Natural killer cell treated with Interleukin-12 subunit alpha and Interleukin-12 subunit beta and Interleukin-15 and Interleukin-18, amount 100 ng/mL, for 72 hours (primary cell): Measurements from ENCODE around the gene DGKG. TPM values are rescaled to one million over a fixed set of nuclear protein-coding genes. Genes with fewer than 3 reads are reported as not detected.
A peak's percentile ranks its signal among the peaks of the same experiment; 100 is the strongest.

ENCODE experiments used
- ATAC-seq, 2 donors: fragments of 150-1000 bp; cut with Tn5 transposase in 1 of 2; sonication (Bioruptor Pico), chemical (Tn5 transposase) in 1 of 2; 2 replicates each; pipeline ENCODE4 v1.10.0; 2021
- DNase-seq: peaks from one replicate; pipeline ENCODE4 v3.0.0; 2022; ENCODE audit warnings: low spot score
- H3K27ac Mint-ChIP-seq, 2 donors: 1 replicate in 1 of 2; 2 replicates in 1 of 2; pipeline ENCODE4 v1.8.0; 2022; ENCODE audit warnings: mixed read lengths in 2 of 2, mild to moderate bottlenecking in 1 of 2, moderate library complexity in 1 of 2
- H3K27me3 Mint-ChIP-seq, 2 donors: 1 replicate in 1 of 2; 2 replicates in 1 of 2; pipeline ENCODE4 v1.8.0; 2022; ENCODE audit warnings: mixed read lengths in 2 of 2
- H3K36me3 Mint-ChIP-seq: one replicate; pipeline ENCODE4 v1.8.0; 2022; ENCODE audit warnings: mixed read lengths
- H3K4me1 Mint-ChIP-seq, 2 donors: 1 replicate in 1 of 2; 2 replicates in 1 of 2; pipeline ENCODE4 v1.8.0; 2022; ENCODE audit warnings: low read depth in 2 of 2, mixed read lengths in 2 of 2, mild to moderate bottlenecking in 1 of 2
- H3K4me3 Mint-ChIP-seq: one replicate; pipeline ENCODE4 v1.8.0; 2022; ENCODE audit warnings: mixed read lengths
- H3K9me3 Mint-ChIP-seq: 2 replicates; pipeline ENCODE4 v1.8.0; 2022; ENCODE audit warnings: mixed read lengths
- total RNA-seq, 2 donors: library from RNA; stranded (reverse); gene quantifications; one replicate each; pipeline ENCODE4 v1.2.3, GENCODE V29; 2022

DGKG gene
- 1 to 10 TPM; 6.2 to 7.5 TPM for total RNA-seq

GRCh38 chr3:186361762-186362536 is at the start of gene DGKG:
Gene DGKG (minus strand): TSS chr3:186362234. CDS start chr3:186320459, 41,775 bp downstream.
- peaks cover 41 to 50% of the 10 kb centered on the region in 2 donors for H3K27me3 Mint-ChIP-seq
- H3K4me1 Mint-ChIP-seq, result no peaks in the 10 kb centered on the region
- H3K36me3 Mint-ChIP-seq, result no peaks in the 10 kb centered on the region
- no peaks in the 10 kb centered on the region for H3K9me3 Mint-ChIP-seq
- no peak within 1 kb of the TSS for H3K4me3 Mint-ChIP-seq
- no peak within 1 kb of the TSS for H3K27ac Mint-ChIP-seq
- DNase-seq (no peak), ATAC-seq (peak; percentile 56 to 66)

DNA sequence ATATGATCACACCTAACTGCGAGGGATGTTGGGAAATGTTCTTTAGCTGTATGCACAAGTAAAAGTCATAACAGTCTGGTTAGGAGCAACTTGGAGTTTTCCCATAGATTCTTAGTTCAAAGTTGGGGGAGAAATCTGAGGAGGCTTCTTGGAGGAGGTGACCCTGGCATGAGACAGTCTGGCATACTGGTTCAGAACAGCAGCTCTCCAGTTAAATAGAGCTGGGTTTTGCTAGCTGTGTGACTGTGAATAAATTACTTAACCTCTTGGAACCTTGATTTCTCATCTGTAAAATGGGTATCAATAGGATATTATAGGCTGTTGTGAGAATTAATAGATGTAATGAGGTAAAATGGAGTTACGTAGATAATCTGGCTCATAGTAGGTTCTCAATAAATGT is 49.1 kb upstream of the DGKG start:
- peaks cover 0 to 4% of the 10 kb centered on the region in 2 donors for H3K4me1 Mint-ChIP-seq
- H3K27ac Mint-ChIP-seq, result no peak overlapping the region
- H3K9me3 Mint-ChIP-seq, result no peaks in the 10 kb centered on the region
- ATAC-seq, result no peak
- H3K36me3 Mint-ChIP-seq, result no peaks in the 10 kb centered on the region
- DNase-seq, result no peak
- H3K27me3 Mint-ChIP-seq, result peaks cover 20 to 38% of the 10 kb centered on the region in 2 donors
- H3K4me3 Mint-ChIP-seq, result no peak overlapping the region

DNA sequence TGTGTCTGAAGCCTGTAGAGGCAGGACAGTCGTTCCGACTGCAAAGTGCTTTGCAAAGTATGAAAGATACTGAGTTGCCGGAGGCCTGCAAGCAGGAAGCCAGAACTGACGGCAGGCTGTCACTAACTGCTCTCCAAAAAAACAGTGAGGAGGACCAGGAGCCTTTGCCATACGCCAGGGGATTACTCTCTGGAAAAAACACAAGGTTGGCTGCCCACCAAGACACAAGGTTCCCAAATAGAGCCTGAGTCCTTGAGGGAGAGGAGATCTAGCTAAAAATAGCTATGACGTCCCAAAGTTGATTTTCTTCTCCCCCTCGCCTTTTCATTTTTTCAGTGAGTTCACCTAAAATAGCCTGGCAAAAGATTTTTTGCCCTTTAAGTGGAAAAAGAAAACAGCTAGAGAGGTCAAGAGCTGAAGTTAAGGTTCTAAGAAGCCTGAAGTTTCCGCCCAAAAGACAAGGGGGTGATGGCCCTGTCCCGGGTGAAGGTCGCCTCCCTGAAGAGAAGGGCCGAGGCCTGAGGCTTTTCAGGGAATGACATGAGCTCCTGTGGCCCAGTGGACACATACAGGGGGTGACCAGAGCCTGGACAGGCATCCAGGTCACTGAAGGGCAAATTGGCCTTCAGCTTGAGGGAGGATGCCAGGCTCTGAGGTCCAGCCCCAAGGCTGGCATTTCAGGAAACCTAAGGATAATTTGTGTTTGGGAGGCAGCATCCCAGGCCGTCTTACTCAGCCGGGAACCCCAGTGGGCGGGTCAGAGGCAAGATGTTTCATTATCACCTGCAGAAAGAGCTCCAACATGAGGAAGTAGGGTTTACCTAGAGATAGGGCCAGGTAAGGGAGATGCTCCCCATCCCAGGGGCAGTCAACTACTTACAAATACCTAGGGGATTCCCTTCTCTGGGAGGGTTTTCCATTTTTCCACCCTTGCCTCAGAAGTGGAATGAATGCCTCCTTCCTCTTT is 44.9 kb upstream of the DGKG start:
- Mint-ChIP-seq H3K36me3 (no peaks in the 10 kb centered on the region), H3K4me3 (no peak overlapping the region), H3K27me3 (peaks cover 5 to 25% of the 10 kb centered on the region in 2 donors), H3K9me3 (no peaks in the 10 kb centered on the region), H3K4me1 (no peaks in the 10 kb centered on the region), H3K27ac (no peak overlapping the region)
- DNase-seq (no peak), ATAC-seq (no peak)

DNA sequence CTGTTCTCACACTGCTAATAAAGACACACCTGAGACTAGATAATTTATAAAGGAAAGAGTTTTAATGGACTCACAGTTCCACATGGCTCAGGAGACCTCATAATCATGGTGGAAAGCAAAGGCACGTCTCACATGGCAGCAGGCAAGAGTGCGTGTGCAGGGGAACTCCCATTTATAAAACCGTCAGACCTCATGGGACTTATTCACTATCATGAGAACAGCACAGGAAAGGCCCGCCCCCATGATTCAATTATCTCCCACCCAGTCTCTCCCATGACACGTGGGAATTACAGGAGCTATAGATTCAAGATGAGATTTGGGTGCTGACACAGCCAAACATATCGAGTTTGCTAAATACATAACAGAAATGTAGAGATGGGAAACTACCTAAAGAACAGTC is 39.5 kb upstream of the DGKG start:
- no peak overlapping the region for H3K4me3 Mint-ChIP-seq
- H3K27me3 Mint-ChIP-seq, result peaks cover 18 to 28% of the 10 kb centered on the region in 2 donors
- no peaks in the 10 kb centered on the region for H3K36me3 Mint-ChIP-seq
- DNase-seq (no peak), ATAC-seq (no peak)
- H3K4me1 Mint-ChIP-seq, result no peaks in the 10 kb centered on the region
- H3K27ac Mint-ChIP-seq, result no peak overlapping the region
- no peaks in the 10 kb centered on the region for H3K9me3 Mint-ChIP-seq

DNA sequence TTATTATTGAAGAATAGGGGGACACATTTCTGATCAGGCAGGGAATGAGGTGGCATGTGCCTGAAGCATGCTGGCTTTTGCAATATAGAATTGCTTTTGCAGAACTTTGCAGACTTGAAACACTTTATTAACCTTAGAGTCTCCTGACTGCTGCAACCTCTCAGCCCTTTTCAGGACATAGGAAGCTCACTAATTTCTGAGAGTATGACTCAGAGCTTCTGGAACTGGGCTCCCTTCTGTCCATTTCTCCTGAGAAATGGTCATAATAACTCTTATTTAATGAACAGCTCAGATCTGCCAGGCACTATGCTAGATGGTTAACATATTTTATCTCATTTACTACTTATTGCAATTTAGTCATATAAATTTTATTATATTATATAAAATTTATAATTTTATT is 38.6 kb upstream of the DGKG start:
- H3K36me3 Mint-ChIP-seq, result no peaks in the 10 kb centered on the region
- H3K9me3 Mint-ChIP-seq, result no peaks in the 10 kb centered on the region
- DNase-seq (no peak), ATAC-seq (no peak)
- peaks cover 16 to 28% of the 10 kb centered on the region in 2 donors for H3K27me3 Mint-ChIP-seq
- H3K4me1 Mint-ChIP-seq, result no peaks in the 10 kb centered on the region
- no peak overlapping the region for H3K27ac Mint-ChIP-seq
- H3K4me3 Mint-ChIP-seq, result no peak overlapping the region

- no peaks in the 10 kb centered on the region for H3K36me3 Mint-ChIP-seq
- peaks cover 16 to 28% of the 10 kb centered on the region in 2 donors for H3K27me3 Mint-ChIP-seq
- H3K27ac Mint-ChIP-seq, result no peak overlapping the region
- ATAC-seq (no peak), DNase-seq (no peak)
- no peaks in the 10 kb centered on the region for H3K4me1 Mint-ChIP-seq
- H3K4me3 Mint-ChIP-seq, result no peak overlapping the region
- H3K9me3 Mint-ChIP-seq, result no peaks in the 10 kb centered on the region
Measured at GRCh38 chr3:186400026-186400425, 38.0 kb upstream of the DGKG start.

- ATAC-seq (no peak), DNase-seq (no peak)
- Mint-ChIP-seq H3K27ac (no peak overlapping the region), H3K4me3 (no peak overlapping the region), H3K9me3 (peaks cover 4% of the 10 kb centered on the region), H3K4me1 (no peaks in the 10 kb centered on the region), H3K36me3 (no peaks in the 10 kb centered on the region), H3K27me3 (peaks cover 20% of the 10 kb centered on the region in 2 donors)
Measured at GRCh38 chr3:186394566-186395217, 32.7 kb upstream of the DGKG start.

- no peak for DNase-seq
- peak in 1 of 2 donors; percentile 34 for ATAC-seq
- Mint-ChIP-seq H3K4me1 (peaks cover 5% of the 10 kb centered on the region in 2 donors), H3K27me3 (peaks cover 8 to 9% of the 10 kb centered on the region in 2 donors), H3K9me3 (peaks cover 4% of the 10 kb centered on the region), H3K4me3 (no peak overlapping the region), H3K36me3 (no peaks in the 10 kb centered on the region), H3K27ac (no peak overlapping the region)
Measured at GRCh38 chr3:186386883-186387560, 25.0 kb upstream of the DGKG start.

GRCh38 chr3:186385856-186386602 is 24.0 kb upstream of the DGKG start:
- H3K27ac Mint-ChIP-seq, result no peak overlapping the region
- DNase-seq (no peak), ATAC-seq (no peak)
- no peaks in the 10 kb centered on the region for H3K36me3 Mint-ChIP-seq
- H3K9me3 Mint-ChIP-seq, result peaks cover 4% of the 10 kb centered on the region
- H3K4me3 Mint-ChIP-seq, result no peak overlapping the region
- peaks cover 5% of the 10 kb centered on the region in 2 donors for H3K4me1 Mint-ChIP-seq
- H3K27me3 Mint-ChIP-seq, result peaks cover 8 to 9% of the 10 kb centered on the region in 2 donors

DNA sequence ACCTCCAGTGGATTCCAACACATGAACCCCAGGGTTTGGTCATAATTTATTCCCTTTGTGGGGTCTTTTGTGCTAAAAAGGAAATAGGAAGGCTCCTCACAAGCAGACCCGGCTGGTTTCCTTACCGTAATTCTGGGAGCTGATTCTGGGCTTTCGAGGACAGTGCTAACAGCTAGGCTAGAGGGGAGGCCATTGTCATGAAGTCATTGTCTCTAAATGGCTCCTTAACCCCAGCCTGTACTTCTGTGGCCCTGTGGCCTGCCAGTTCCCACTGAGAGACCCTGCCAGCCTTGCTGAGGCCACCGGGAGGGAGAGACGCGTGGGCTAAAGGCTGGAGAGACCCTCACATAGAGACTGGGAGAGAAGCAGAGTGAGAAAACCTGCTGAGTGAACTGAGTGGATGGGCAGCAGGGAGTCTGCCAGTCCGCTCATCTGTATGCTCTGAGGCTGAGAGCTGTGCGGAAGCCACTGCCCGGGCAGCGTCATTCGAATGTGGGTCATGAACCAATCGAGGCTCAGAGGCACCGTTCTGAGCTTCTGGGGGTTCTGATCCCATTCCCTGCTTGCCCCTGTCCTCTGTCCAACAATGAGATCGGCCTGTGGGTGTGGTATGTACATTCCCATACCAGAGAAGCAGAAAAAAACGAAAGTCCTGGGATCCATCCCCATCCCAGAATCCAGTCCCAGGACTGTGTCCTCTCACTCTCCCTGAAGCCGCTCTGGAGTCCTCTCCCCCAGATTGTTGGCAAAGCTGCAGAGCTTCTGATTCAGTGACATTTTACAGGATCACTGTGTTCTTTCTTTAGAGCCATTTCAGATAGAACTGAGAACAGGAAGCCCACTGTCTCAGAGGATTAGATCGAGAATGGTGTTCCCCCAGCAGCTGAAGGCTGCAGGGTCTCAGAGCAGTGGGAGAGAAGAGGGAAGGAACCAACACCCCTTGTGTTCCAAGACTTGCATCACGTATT is 21.3 kb upstream of the DGKG start:
- peaks cover 5% of the 10 kb centered on the region for H3K36me3 Mint-ChIP-seq
- H3K4me3 Mint-ChIP-seq, result no peak overlapping the region
- peaks cover 5% of the 10 kb centered on the region in 2 donors for H3K4me1 Mint-ChIP-seq
- peaks cover 4% of the 10 kb centered on the region for H3K9me3 Mint-ChIP-seq
- no peak for DNase-seq
- peaks cover 13 to 15% of the 10 kb centered on the region in 2 donors for H3K27me3 Mint-ChIP-seq
- ATAC-seq, result peak in 1 of 2 donors; percentile 50
- H3K27ac Mint-ChIP-seq, result no peak overlapping the region

GRCh38 chr3:186382217-186382885 is 20.3 kb upstream of the DGKG start:
- Mint-ChIP-seq H3K36me3 (peaks cover 7% of the 10 kb centered on the region), H3K4me1 (peaks cover 5% of the 10 kb centered on the region in 2 donors), H3K27ac (no peak overlapping the region), H3K9me3 (peaks cover 4% of the 10 kb centered on the region), H3K4me3 (no peak overlapping the region), H3K27me3 (peaks cover 17% of the 10 kb centered on the region in 2 donors)
- ATAC-seq (no peak), DNase-seq (no peak)
